Type B pancreatic cell (in vitro differentiated cells): Measurements from ENCODE around the gene PSKH1. TPM values are rescaled to one million over a fixed set of nuclear protein-coding genes. Genes with fewer than 3 reads are reported as not detected.

Experiments used
- DNase-seq: peaks from one replicate; pipeline ENCODE4 v3.0.0; 2021; ENCODE audit warnings: mixed read lengths; ENCODE audit not compliant: unreplicated experiment; ENCODE audit errors: extremely low spot score
- H3K27ac Mint-ChIP-seq: 2 replicates; pipeline ENCODE4 v1.8.0; 2021; ENCODE audit warnings: mild to moderate bottlenecking, mixed read lengths
- H3K27me3 Mint-ChIP-seq: 2 replicates; pipeline ENCODE4 v1.8.0; 2021; ENCODE audit warnings: mixed read lengths
- H3K36me3 Mint-ChIP-seq: 2 replicates; pipeline ENCODE4 v1.8.0; 2021; ENCODE audit warnings: mixed read lengths
- H3K4me1 Mint-ChIP-seq: one replicate; pipeline ENCODE4 v1.8.0; 2021; ENCODE audit warnings: mixed read lengths; ENCODE audit not compliant: unreplicated experiment
- H3K4me3 Mint-ChIP-seq: 2 replicates; pipeline ENCODE4 v1.8.0; 2021; ENCODE audit warnings: mild to moderate bottlenecking, mixed read lengths
- H3K9me3 Mint-ChIP-seq: 2 replicates; pipeline ENCODE4 v1.8.0; 2021; ENCODE audit warnings: mixed read lengths
- CTCF ChIP-seq: fragments of 200-600 bp; sonication (generic); conservative IDR thresholded peaks from 2 replicates; pipeline ENCODE4 v1.5.0; 2021; ENCODE audit warnings: antibody characterized with exemption, mild to moderate bottlenecking
- total RNA-seq: library from RNA; stranded (reverse); gene quantifications from 2 replicates; pipeline ENCODE4 v1.2.1, GENCODE V29; 2021; ENCODE audit warnings: low replicate concordance

Gene PSKH1
- total RNA-seq, 1 donor from 2014 or later: 41.5 TPM

- TF ChIP-seq CTCF: no peak
- peaks cover 3% of the 10 kb centered on the region for H3K4me1 Mint-ChIP-seq
- no peaks in the 10 kb centered on the region for H3K27me3 Mint-ChIP-seq
- H3K9me3 Mint-ChIP-seq: no peaks in the 10 kb centered on the region
- no peak for DNase-seq
- H3K36me3 Mint-ChIP-seq: no peaks in the 10 kb centered on the region
- no peak overlapping the region for H3K4me3 Mint-ChIP-seq
- H3K27ac Mint-ChIP-seq: no peak overlapping the region
These were observed 52.4 kb downstream of the PSKH1 start for GRCh38 chr16:67945392-67945933.

GRCh38 chr16:67946128-67946569 lies 53.1 kb downstream of the PSKH1 start:
- peaks cover 3% of the 10 kb centered on the region for H3K4me1 Mint-ChIP-seq
- H3K9me3 Mint-ChIP-seq: no peaks in the 10 kb centered on the region
- no peak overlapping the region for H3K27ac Mint-ChIP-seq
- DNase-seq: no peak
- H3K4me3 Mint-ChIP-seq: no peak overlapping the region
- TF ChIP-seq CTCF: no peak
- no peaks in the 10 kb centered on the region for H3K27me3 Mint-ChIP-seq
- no peaks in the 10 kb centered on the region for H3K36me3 Mint-ChIP-seq

GRCh38 chr16:67946966-67947558 lies 54.0 kb downstream of the PSKH1 start:
- TF ChIP-seq CTCF: no peak
- Mint-ChIP-seq H3K4me3 (no peak overlapping the region), H3K4me1 (peaks cover 3% of the 10 kb centered on the region), H3K9me3 (no peaks in the 10 kb centered on the region), H3K36me3 (no peaks in the 10 kb centered on the region), H3K27ac (no peak overlapping the region), H3K27me3 (no peaks in the 10 kb centered on the region)
- DNase-seq: no peak

- TF ChIP-seq CTCF: no peak
- H3K4me3 Mint-ChIP-seq: no peak overlapping the region
These were observed 55.0 kb downstream of the PSKH1 start for GRCh38 chr16:67948015-67948414.

GRCh38 chr16:67949645-67950044 lies 56.6 kb downstream of the PSKH1 start:
- DNase-seq: no peak
- no peaks in the 10 kb centered on the region for H3K4me1 Mint-ChIP-seq
- H3K36me3 Mint-ChIP-seq: no peaks in the 10 kb centered on the region
- TF ChIP-seq CTCF: no peak
- no peak overlapping the region for H3K4me3 Mint-ChIP-seq
- H3K9me3 Mint-ChIP-seq: no peaks in the 10 kb centered on the region
- H3K27me3 Mint-ChIP-seq: no peaks in the 10 kb centered on the region
- no peak overlapping the region for H3K27ac Mint-ChIP-seq

More at GRCh38 chr16:67948015-67948414, 55.0 kb downstream of the PSKH1 start:
- Mint-ChIP-seq H3K27me3 (no peaks in the 10 kb centered on the region), H3K27ac (no peak overlapping the region), H3K4me1 (no peaks in the 10 kb centered on the region), H3K36me3 (no peaks in the 10 kb centered on the region), H3K9me3 (no peaks in the 10 kb centered on the region)
- no peak for DNase-seq
